GM12872 (cell line): Measurements from ENCODE around the gene GJA9.
A peak's percentile ranks its signal among the peaks of the same experiment; 100 is the strongest.

ENCODE experiments used
- TF ChIP-seq, protein P1 (sequence below): IDR thresholded peaks from 3 replicates; pipeline ENCODE4 v1.5.1; 2011; ENCODE audit warnings: low read depth, mild to moderate bottlenecking, low read length, moderate library complexity; ENCODE audit not compliant: insufficient read depth

The GJA9 gene

DNA sequence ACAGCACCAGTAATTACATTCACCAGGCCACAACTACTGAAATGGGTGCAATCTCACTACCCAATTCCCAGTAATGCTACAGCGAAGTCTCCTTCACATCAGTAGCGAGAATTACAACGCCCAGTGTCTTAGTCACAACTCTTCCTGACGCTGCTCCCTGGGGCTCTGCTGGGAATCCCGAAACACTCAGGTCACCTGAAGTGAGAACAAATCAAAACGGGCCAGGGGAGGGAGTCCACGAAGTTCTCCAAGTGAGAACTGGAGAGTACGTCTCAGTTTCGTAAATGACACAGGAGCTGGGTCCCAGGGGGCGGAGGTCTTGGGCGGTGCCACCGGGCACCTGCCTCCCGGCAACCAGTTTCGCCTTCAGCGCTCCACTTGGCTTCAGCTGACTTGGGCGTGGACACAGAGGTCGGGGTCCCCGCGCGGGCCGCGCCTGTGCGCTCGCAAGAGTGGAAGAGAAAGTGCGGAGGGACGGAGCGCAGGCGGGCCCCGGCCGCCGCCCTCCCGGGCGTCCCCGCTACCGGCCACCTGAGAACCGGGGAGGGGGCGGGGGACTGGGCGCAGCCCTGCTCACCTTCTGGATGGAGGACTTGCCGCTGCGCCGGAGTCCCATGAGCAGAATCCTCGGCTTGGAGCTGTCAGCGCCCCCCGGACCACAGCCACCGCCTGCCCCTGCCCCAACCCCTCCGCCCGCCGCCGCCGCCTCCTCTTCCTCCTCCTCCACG, 22.4 kb downstream of the GJA9 start:
- TF ChIP-seq, protein P1, sequence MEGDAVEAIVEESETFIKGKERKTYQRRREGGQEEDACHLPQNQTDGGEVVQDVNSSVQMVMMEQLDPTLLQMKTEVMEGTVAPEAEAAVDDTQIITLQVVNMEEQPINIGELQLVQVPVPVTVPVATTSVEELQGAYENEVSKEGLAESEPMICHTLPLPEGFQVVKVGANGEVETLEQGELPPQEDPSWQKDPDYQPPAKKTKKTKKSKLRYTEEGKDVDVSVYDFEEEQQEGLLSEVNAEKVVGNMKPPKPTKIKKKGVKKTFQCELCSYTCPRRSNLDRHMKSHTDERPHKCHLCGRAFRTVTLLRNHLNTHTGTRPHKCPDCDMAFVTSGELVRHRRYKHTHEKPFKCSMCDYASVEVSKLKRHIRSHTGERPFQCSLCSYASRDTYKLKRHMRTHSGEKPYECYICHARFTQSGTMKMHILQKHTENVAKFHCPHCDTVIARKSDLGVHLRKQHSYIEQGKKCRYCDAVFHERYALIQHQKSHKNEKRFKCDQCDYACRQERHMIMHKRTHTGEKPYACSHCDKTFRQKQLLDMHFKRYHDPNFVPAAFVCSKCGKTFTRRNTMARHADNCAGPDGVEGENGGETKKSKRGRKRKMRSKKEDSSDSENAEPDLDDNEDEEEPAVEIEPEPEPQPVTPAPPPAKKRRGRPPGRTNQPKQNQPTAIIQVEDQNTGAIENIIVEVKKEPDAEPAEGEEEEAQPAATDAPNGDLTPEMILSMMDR: no peak

DNA sequence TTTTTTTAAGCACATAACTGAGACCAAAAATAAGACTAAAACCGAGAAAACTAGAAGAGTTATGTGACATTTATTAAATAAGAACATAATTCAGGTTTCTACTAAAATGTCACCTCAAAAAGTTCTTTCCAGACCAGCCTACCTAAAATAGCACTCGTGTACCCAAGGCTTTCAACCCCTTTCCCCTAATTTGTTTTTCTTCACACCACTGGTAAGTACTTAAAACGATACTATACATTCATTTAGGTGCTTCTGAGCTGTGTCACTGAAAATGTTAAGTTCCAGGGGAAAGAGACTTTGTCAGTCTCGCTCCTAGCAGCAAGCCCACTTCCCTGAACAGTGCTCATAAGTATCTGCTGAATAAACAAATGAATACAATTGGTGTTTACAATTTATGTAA, 28.6 kb downstream of the GJA9 start:
- TF ChIP-seq, protein P1: no peak

DNA sequence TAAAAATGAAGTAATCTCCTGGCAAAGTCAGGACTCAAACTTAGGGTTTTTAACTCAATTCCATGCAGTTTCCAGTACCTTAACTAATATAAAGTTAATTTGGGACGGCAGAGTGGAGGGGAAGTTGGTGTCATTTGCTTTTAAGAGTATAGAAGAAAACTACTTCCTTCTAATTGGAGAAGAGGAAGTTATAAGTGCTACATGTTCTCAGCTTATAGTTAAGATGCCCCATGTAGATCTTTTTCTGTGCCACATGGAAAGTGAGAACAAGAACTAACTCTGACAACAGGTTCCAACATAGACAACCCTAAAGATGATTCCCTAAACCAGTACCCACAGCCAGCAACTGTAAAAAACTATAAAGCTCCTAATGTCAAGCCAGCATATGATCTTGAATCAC, 33.3 kb downstream of the GJA9 start:
- TF ChIP-seq, protein P1: no peak

GRCh38 chr1:38846210-38846609, 35.2 kb downstream of the GJA9 start:
- TF ChIP-seq, protein P1: no peak

DNA sequence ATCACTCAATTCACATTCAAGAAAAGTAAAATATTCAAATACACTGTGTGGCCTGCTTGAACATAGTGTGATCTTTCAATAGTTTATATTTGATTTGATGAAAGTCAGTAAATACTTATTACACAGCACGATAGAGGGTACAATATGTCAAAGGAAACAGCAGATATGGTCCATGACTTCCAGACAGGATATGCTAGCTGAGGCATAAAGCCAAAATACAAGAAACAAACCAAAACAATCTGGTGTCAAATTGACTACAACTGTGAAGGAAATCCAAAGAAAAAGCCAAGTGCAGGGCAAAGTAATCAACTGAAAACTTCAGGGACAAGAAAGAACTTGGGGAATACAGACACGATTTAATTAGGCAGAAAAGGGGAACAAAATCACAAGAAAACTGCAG, 41.1 kb downstream of the GJA9 start:
- TF ChIP-seq, protein P1: no peak

- TF ChIP-seq, protein P1: no peak
Measured at GRCh38 chr1:38839363-38839762, 42.0 kb downstream of the GJA9 start.

DNA sequence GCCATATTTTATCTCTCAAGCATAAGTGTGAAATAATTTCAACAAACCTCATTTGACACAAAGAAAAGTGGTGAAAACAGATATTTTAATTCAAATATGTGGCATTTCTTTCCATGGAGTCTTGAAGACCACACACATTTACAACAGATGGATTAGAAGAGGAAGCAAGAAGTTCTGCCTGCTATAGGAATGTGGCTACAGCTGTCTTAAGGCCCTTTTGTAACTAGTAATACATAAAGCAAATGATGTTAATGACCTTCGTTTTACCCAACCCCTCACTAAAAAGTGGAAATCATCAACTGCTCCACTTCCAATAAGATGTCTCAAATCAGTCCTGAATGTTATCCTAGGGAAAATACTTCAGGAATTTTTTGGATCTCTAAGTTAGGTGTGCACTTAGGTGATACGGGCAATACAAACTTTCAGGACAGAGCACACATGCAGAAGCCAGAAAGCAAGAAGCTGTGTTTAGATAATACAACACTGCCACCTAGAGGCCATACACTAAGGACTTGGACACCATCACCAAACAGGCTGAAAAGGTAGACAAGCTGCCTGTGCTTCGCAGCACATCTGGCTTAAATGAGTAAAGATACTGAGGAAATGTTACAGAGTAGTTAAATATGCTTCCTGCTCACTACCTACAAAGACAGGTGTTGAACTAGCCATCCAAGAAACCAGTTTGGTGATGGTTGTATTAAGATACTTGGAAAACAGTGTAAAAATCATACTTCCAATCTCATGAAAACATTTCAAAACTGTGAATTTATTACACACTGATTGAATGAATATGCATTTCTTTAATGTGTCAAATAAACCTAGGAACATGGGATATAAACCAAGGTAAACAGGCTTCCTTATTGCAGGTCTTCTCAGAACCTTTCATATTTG, 46.2 kb downstream of the GJA9 start:
- TF ChIP-seq, protein P1: peak; percentile 76
